GDM1 (cell line): ENCODE results near the gene PRMT3.
"Not testable (repeated sequence)": the region's sequence is repeated elsewhere in the genome, so short reads cannot be mapped to it uniquely, and the experiment has no call there.

Source experiments
- DNase-seq: peaks from one replicate; lab custom pipeline; 2025; lab: John Stamatoyannopoulos, UW

The PRMT3 gene

GRCh38 chr11:20374741-20375300 lies 12.7 kb upstream of the PRMT3 start:
- DNase-seq, result no peak

- no peak for DNase-seq
Observed at GRCh38 chr11:20376162-20376730, 11.3 kb upstream of the PRMT3 start.

DNA sequence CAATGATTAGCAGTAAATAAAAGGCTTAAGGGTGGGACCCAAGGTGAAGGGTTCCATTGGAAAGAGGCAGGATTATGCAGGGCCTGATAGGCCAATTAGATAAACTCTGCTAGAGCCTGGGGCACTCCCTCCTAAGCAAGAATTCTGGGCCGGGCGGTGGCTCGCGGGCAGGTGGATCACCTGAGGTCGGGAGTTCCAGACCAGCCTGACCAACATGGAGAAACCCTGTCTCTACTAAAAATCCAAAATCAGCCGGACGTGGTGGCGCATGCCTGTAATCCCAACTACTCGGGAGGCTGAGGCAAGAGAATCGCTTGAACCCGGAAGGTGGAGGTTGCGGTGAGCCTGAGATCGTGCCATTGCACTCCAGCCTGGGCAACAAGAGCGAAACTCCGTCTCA lies 1.5 kb upstream of the PRMT3 start:
- DNase-seq, result not testable (repeated sequence)

DNA sequence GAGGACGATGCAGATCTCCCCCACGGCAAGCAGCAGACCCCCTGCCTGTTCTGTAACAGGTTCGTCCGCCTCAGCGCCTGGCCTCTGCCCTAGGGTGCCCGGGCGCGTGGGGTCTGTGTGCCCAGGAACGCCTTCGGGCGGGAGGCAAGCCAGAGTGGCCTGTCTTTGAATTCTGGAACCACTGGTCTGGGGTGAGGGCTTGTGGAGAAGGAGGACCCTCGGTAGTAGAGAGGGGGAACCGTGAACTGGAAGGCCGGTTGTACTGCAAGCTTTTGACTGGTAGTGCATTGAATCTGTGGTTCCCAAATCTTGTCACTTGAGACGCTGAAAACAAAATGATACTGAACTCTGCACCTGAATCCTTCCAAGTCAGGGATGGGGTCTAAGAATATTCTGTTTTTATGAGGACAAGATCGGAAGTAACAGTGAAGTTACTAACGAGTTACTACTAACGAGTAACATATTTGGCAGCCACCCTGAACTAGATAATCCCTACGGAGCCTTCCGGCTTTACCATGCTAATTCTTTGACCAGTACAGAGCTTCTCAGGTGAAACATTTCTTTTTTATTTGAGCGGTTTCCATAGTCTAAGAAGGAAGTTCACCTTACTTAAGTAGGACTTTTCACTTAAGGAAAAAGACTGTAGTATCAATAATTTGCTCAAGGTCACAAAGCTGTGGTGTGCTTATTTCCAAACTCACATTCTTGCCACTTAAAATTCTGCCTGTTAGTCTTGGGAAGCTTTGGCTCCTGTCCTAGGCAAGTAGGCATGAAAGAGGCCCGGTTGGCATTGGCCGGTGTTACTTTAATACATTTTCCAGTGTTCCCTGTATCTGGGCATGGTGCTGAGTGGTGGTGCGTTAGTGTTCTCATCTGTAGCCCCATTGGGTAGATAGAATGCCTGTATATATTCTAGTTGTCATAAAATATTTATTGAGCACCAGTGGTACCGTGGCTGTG lies 860 bp downstream of the PRMT3 start:
- no peak for DNase-seq

GRCh38 chr11:20397281-20397680 lies 9.8 kb downstream of the PRMT3 start:
- DNase-seq, result peak; percentile 15

GRCh38 chr11:20399498-20399897 lies 12.0 kb downstream of the PRMT3 start:
- DNase-seq, result no peak

DNA sequence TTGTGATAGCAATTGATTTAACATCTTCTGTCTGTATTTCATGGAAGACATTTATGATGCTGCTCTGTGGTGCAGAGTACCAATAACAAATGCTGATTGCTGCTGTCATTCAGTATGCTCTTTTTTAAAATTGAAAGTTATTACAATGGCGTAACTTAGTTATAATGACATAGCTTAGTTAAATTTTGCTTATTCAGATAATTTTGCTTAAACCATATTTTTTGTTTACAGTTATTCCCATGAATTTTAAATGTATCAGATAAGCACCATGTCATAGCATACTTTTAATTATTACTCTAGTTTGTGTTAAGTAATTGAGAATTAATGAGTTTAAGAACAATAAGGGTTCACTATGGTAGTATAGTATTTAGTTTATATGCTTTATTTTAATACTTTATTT lies 15.5 kb downstream of the PRMT3 start:
- no peak for DNase-seq

- no peak for DNase-seq
Observed at GRCh38 chr11:20406484-20406883, 19.0 kb downstream of the PRMT3 start.

DNA sequence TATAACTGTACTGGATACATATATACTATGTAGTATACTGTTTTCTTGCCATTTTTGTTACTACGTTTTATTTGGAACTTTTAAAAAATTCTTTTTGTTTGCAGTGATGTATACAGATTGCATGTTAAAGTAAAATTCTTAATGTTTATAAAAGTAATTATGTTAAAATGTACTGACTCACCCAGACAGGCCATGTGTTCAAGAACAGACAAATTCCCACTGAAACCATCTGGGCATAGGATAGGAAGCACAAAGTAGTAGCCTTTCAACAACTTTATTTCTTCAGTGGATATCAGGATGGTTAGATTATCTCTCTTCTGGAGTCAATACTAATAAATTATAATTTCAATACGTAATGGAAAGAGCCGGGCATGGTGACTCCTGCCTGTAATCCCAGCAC lies 19.8 kb downstream of the PRMT3 start:
- DNase-seq, result no peak

DNA sequence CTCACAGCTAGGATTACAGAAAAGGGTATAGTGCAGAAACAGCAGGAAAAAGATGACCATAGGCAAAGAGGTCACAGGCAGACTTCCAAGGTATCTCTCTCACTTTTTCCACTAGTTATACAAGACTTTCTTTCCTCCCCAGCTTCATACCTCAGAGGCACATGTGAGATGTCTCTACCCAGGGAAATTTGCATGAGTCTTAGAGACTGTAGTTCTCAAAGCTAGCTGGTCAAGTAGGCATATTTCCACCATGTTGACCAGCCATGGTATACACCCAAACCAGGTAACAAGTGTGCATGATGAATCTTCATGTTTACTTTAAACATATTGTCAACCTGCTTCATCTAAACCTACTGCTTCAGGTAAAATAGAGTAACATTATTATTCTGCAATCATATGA lies 27.9 kb downstream of the PRMT3 start:
- DNase-seq, result no peak

DNA sequence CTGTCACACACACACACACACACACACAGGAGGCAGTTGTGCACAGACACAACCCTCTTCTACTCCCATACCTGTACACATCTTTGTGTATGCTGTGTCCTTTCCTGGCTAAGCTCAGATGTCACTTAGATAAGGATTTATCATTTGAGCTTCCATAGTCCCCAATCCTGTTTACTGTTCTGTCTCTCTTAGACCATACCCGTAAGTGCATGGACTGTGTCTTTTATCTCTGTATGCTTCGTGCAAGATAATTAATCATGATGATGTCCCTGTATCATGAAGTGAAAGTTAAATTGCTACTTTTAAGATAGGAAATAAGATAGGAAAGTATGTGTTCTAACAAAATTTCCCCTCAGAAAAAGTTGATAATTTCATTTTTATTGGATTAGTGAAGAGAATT lies 30.3 kb downstream of the PRMT3 start:
- no peak for DNase-seq

DNA sequence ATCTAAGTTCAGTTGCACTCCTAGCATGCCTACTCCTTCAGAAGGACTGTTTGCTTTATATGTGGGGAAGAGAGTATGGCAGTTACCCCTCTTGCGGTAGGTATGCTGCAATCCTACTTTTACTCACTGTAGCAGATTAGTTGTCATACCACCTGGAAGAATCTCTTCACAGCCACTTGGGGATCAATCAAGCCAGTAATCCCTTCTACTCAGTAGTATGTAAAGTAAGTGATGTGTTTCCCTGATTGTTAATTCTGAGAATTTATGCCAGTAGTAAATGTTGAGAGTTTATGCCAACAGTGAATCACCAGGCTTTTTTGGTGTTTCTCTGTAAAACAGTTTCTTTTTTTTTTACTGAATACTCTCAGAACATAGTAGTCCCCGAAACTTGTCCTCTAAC lies 34.4 kb downstream of the PRMT3 start:
- no peak for DNase-seq

DNA sequence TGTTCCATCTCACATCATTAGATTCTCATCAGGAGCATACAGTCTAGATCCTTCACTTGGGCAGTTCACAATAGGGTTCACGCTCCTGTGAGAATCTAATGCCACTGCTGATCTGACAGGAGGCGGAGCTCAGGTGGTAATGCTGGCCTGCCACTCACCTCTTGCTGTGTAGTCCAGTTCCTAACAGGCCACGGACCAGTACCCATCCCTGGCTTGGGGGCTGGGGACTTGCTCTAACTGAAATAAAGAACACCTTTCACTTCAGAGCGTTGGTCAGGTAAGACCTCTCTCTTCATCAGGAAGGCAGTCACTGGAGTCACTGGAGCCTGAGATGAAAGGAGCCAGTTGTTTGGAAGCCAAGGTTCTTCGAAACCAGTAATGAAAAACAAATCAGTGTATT lies 41.7 kb downstream of the PRMT3 start:
- no peak for DNase-seq

DNA sequence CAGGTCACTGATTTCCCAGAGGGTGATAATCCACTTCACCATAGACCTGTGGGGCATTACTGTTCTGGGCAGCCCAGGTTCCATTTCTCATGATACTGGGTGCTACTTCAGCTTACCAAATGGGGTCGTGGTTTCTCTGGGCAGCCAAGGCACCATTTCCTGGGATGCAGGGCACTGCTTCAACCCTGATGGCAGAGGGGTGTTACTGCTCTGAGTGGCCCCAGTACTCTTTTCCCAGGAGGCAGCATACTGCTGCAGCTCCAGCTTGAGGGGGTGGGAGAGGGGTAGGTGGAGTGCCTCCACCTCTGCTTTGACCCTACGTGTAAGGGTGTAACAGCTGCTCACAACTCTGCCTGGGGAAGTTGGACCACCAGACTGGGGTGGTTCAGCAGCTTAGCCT lies 51.1 kb downstream of the PRMT3 start:
- no peak for DNase-seq

- no peak for DNase-seq
Observed at GRCh38 chr11:20443596-20443995, 56.1 kb downstream of the PRMT3 start.

DNA sequence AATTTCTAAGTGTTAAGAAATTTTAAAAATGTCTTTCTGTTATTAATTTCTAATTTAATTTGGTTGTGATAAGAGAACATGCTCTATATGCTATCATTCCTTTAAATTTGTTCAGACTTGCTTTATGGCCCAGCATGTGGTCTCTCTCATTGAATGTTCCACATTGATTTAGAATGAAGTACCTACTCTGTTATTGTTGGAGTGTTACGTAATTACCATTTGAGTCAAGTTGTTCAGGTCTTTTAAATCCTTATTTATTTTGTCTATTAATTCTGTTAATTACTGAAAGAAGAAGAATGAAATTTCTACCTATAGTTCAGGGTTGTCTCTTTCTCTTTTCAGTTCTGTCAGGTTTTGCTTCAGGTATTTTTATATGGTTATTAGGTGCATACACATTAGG lies 57.0 kb downstream of the PRMT3 start:
- DNase-seq, result no peak

- no peak for DNase-seq
Observed at GRCh38 chr11:20448834-20449233, 61.3 kb downstream of the PRMT3 start.

DNA sequence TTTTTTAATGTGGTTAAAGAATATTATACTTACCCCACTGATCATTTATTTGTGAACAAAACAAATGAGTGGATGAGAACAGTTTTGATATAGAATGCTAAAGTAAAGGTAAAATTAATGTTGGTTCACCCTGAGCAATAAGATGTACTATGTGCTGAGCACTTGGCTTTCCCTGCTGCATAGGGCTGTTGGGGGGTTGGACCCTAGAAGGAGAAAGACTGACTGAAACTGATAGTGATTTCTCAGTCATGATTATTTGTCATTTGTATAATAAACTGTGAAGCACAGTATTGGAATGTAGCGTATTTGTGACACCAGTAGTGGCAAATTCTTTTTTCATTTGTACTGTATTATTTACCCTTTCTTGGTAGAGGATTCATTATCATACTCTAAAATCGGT lies 63.3 kb downstream of the PRMT3 start:
- DNase-seq, result no peak

GRCh38 chr11:20451568-20451967 lies 64.1 kb downstream of the PRMT3 start:
- DNase-seq, result no peak

- DNase-seq, result no peak
Observed at GRCh38 chr11:20452585-20452984, 65.1 kb downstream of the PRMT3 start.

DNA sequence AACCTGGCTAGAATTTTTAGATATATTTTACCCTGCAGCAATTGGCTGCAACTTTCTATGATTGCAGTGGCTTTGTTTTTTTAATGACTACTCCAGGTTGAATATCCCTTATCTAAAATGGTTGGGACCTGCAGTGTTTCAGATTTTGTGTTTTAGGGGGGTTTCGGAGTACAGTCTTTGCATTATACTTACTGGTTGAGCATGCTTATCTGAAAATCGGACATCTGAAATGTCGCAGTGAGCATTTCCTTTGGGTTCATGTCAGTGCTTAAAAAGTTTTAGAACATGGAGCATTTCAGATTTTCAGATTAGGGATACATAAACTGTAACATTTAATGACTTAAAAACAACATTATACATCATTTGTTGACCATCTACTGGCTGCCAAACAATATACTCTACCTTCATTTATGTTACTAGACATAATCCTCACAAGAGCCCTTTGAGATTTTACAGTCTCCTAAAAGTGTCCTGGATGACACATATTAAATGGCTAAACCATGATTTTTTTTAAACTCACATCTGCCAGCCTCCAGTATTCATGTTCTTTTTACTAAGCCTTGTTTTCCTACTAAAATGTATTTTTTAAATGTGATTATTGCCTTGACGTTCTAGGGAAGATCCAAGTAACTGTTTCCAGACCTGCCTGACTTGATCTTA lies 66.3 kb downstream of the PRMT3 start:
- no peak for DNase-seq

DNA sequence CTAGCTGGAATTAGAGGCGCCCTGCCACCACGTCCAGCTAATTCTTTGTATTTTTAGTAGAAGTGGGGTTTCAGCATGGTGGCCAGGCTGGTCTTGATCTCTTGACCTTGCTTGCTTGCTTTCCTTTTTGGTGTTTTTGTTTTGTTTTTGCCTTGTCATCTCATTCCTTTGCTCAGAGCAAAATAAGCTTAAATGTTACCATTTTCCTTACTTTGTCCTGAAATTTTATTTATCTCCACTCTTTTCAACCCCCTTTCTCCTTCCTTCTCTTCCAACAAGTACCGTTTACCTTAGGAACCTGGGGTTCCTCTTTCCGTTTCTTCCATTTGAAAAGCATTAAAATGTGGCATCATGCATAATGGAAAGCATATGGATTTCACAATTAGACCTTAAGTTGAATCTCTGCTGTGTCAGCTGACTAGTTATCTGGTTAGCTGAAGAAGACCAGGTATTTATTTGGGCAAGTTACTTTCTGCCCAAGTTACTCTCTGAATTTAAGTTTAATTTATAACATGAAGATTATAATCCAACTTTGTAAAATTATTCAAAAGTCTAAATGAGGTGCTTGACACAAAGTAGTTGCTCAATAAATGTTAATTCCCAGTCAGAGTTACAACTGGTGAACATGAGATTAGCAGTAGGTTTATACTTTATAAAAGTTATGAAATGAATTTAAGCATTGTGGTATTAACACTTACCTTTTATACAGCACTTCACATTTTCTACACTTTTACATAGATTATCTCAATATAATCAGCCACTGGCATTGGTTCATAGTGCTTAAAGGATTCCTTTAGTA lies 69.7 kb downstream of the PRMT3 start:
- no peak for DNase-seq
